ENCODE results near the gene MAGEB6B.

The MAGEB6B gene

GRCh38 chrX:26208012-26208411 is 47.6 kb downstream of the MAGEB6B start:
- no peak overlapping the region for H3K27ac ChIP-seq
- H3K27me3 ChIP-seq = no peaks in the 10 kb centered on the region
- no peak for TF ChIP-seq CTCF (IDR thresholded peaks at IDR 0.05)
- H3K9me3 ChIP-seq = no peaks in the 10 kb centered on the region
- no peak overlapping the region for H3K4me3 ChIP-seq (ENCODE audit: low read depth in 1 of 2, low read length in 1 of 2)
- H3K4me1 ChIP-seq (ENCODE audit: control insufficient read depth in 1 of 2, insufficient read depth in 1 of 2, low read depth in 1 of 2, low read length in 1 of 2) = no peaks in the 10 kb centered on the region
- no peaks in the 10 kb centered on the region for H3K36me3 ChIP-seq
